SKM-1 (cell line): ENCODE measurements around the gene CCDC18.
"Not testable (repeated sequence)": the region's sequence is repeated elsewhere in the genome, so short reads cannot be mapped to it uniquely, and the experiment has no call there.

Experiments used
- DNase-seq: peaks from one replicate; lab custom pipeline; 2025; ENCODE audit not compliant: unreplicated experiment; lab: John Stamatoyannopoulos, UW

The CCDC18 gene

GRCh38 chr1:93238425-93238824 is 57.9 kb downstream of the CCDC18 start:
- DNase-seq = no peak

DNA sequence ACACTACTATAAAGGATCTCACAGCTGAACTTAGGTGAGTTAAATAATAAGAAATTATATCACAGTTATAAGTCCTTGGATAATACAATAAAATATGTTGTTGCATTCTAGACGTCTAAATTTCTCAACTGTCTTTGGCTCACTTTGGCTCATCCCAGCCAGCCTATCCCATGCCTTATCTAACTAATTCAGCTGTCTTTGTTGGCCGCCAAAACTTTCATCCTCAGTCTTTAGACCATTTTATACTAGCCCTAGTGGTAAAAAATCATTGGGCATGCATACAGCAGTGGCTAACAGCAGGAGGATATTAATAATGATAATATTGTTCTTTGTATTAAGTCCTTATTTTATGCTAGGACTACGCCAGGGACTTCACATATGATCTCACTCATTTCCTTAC is 59.3 kb downstream of the CCDC18 start:
- no peak for DNase-seq

- not testable (repeated sequence) for DNase-seq
Observed at GRCh38 chr1:93243233-93243632, 62.7 kb downstream of the CCDC18 start.

GRCh38 chr1:93244298-93245069 is 64.0 kb downstream of the CCDC18 start:
- DNase-seq = no peak

DNA sequence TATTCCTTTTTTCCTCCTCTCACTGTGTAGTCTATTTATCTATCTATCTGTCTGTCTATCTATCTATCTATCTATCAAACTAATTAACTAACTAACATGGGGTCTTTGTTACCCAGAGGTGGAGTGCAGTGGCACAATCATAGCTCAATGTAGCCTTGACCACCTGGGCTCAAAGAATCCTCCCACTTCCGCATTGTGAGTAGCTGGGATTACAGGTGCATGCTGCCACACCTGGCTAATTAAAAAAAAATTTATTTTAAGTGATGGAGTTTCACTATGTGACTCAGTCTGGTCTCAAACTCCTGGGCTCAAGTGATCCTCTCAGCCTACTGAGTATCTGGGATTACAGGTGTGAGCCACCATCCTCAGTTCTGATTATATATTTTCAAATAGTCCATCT is 71.4 kb downstream of the CCDC18 start:
- DNase-seq = no peak

GRCh38 chr1:93252598-93252997 is 72.1 kb downstream of the CCDC18 start:
- DNase-seq = no peak

GRCh38 chr1:93253516-93253915 is 73.0 kb downstream of the CCDC18 start:
- no peak for DNase-seq

- no peak for DNase-seq
Observed at GRCh38 chr1:93255222-93256079, 74.9 kb downstream of the CCDC18 start.

GRCh38 chr1:93256433-93256832 is 75.9 kb downstream of the CCDC18 start:
- no peak for DNase-seq

- no peak for DNase-seq
Observed at GRCh38 chr1:93257889-93258288, 77.4 kb downstream of the CCDC18 start.

GRCh38 chr1:93260726-93261125 is 80.2 kb downstream of the CCDC18 start:
- not testable (repeated sequence) for DNase-seq

- DNase-seq = no peak
Observed at GRCh38 chr1:93262645-93263044, 82.1 kb downstream of the CCDC18 start.

DNA sequence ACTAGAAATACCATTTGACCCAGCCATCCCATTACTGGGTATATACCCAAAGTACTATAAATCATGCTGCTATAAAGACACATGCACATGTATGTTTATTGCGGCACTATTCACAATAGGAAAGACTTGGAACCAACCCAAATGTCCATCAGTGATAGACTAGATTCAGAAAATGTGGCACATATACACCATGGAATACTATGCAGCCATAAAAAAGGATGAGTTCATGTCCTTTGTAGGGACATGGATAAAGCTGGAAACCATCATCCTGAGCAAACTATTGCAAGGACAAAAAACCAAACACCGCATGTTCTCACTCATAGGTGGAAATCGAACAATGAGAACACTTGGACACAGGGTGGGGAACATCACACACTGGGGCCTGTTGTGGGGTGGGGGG is 88.4 kb downstream of the CCDC18 start:
- not testable (repeated sequence) for DNase-seq

DNA sequence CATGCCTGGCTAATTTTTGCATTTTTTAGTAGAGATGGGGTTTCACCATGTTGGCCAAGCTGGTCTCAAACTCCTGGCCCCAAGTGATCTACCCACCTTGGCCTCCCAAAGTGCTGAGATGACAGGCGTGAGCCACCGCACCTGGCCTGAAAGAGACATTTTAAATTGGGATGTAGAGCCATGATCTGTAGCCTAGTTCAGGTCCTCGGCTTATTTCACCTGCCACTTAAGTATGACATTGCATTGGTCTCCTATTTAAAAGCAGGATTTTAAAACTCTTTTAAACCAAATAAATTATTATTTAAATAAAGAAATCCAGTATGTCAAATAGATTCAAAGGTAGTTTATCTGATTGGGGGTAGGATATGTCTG is 94.7 kb downstream of the CCDC18 start:
- DNase-seq = not testable (repeated sequence)

GRCh38 chr1:93275634-93276295 is 95.2 kb downstream of the CCDC18 start:
- no peak for DNase-seq

GRCh38 chr1:93277530-93277929 is 97.0 kb downstream of the CCDC18 start:
- DNase-seq = not testable (repeated sequence)

DNA sequence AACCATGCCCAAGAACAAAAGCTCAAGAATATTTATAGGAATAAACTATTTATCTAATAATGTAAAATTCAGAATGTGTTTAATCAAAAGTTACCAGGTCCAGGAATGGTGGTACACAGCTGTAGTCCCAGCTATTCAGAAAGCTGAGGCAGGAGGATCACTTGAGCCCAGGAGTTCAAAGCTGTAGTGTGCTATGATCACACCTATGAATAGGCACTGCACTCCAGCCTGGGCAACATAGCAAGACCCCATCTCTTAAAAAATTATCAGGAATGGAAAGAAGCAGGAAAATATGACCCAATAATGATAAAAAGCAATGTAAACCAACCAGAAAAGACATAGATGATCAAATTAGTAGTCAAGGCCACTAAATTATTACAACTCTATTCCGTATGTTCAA is 103.0 kb downstream of the CCDC18 start:
- DNase-seq = no peak

GRCh38 chr1:93288558-93288957 is 108.0 kb downstream of the CCDC18 start:
- no peak for DNase-seq

DNA sequence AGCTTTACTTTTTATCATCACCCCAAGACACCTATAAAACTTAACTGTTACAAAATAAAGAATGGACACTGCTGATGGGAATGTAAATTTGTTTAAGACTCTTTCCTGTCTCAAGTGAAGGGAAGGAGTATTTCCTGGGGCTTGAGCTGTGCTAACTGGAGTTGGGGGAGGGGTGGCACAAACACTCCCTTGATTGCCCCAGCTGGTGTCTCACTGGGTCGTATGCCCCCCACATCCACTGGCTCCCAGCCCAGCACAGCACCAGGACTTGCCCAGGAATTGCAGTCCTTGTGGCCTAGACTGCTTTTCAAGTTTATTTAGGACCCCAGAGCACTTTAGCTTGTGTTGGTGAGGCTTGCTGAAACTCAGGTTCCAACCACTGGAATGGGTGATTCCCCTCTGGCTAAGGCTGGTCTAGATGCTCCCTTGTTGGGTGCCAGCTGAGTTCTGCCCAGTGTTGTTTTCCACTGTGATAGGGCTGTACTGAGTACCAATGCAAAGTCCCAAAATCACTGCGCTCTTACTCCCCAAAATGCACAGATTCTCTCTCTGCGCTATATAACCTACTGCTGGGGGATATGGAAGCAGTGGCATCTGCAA is 116.1 kb downstream of the CCDC18 start:
- DNase-seq = no peak

DNA sequence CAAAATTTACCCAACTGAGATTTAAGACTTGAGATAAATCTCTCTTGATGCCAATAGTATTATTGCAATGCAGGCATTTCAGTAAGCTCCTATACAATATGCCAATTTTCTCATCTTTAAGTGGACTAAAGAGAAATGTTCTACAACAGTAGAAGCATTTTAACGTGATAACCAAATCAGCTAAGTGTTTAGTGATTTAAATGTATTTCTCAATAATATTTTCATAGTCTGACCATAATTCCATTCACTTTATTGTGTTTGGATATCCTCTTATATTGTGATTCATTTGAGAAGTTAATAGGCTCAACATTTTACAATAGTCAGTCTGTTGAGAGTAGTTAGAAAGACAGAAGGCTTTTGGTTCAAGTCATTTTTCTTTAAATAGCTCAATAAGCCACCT is 120.6 kb downstream of the CCDC18 start:
- no peak for DNase-seq

GRCh38 chr1:93302078-93302477 is 121.6 kb downstream of the CCDC18 start:
- no peak for DNase-seq
